SU-DHL-6 (cell line): ENCODE measurements around the gene TAF5L.

Experiments
- CTCF ChIP-seq: fragments of 200-600 bp; sonication (generic); IDR thresholded peaks from one replicate; pipeline ENCODE4 v1.5.1; 2017; ENCODE audit warnings: antibody characterized with exemption, mild to moderate bottlenecking, low read length, moderate library complexity; ENCODE audit not compliant: insufficient read depth, poor library complexity, severe bottlenecking
- EZH2phosphoT487 ChIP-seq: fragments of 200-600 bp; sonication (generic), shearing (Covaris generic); conservative IDR thresholded peaks from 2 replicates; pipeline ENCODE4 v1.6.1; 2018; ENCODE audit warnings: mild to moderate bottlenecking, antibody characterized with exemption, low read length, moderate library complexity, mixed read lengths

- TF ChIP-seq CTCF = no peak
- TF ChIP-seq EZH2phosphoT487 = no peak
These were observed 6.3 kb downstream of the TAF5L start for GRCh38 chr1:229619614-229620013.
